ENCODE results near the gene OLFML1.

OLFML1 gene

DNA sequence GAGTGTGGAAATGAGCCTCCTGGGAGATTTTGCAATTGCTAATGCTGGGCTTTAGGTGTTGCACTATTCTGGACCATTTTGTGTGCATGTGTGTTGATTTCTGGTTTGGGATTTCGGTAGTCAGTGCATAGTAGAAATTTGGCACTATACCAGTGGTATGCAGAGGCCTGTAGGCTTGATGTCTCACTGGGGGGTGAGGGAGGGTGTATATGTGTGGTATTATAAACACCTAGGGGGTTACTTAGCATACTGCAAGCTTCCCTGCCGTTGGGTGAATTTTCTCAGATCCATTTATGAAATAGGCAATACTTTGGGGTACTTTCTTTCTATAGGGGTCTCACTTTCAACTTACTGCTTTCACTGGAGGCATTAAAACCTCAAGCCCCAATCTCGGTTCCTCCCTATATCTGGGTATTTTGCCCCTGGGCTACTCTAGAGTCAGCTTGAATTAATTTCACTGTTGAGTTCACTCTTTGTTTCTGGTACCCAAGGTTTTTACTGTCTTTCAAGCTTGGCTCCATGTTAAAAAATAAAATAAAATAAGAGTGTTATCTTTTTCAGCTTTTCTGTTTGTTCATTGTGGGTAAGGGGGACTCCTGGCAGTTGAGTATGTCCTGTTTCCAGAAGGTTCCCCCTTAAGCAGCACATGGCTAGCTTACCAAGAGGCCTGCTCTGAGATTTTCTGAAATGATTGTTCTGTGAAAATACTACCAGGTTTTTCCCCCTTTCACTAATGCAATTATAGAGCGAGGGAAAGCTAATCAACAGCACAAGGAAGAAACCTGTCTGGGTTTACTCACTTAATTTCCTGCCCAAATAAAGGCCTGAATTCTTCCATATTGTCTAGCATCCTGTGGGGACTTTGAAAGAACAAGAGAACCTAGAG lies 74.3 kb downstream of the OLFML1 start:
- DNase-seq (ENCODE audit: low spot score): no peak

Data from ecto neural progenitor cell (in vitro differentiated cells).